ENCODE measurements around the gene OBSL1. TPM values are rescaled to one million over a fixed set of nuclear protein-coding genes. Genes with fewer than 3 reads are reported as not detected.

Gene OBSL1
- total and polyA plus RNA-seq, 9 donors, result 53.2 to 740 (median 468) TPM

DNA sequence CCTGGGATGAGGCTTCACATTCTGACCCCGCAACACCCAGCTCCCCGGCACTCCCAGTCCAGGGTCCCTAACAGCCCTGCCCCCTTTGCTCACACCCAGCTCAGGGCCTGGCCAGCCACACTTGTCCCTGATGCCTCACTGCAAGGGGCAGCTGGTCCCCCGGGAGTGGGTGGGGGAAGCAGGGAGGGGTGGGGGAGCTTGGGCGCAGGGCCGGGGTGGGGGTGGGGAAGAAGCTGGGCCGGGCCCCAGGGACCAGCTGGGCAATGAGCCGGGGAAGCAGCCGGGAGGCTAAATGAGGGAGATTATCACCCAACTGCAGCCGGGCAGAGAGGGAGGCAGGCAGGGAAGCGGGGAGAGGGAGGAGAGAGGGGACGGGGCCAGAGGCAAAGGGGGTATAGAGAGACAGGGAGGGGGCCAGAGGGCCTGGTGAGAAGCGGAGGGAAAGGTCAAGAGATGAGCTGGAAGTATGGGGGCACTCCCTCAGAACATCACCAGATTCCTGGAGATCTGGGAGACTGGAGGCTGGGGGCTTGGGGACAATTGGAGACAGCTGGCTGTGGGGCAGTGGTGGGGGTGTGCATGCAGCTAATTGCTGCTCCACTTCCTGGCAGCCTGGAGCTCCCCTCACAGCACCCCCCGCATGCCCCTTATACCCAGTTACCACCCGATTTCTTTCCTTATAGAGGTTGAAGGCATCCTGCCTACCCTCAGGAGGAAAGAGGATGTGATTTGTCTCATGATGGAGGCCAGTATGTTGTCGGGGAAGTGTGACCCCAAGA lies 59.6 kb downstream of the OBSL1 start:
- H3K27me3 ChIP-seq, result no peaks in the 10 kb centered on the region
- TF ChIP-seq POLR2A (IDR thresholded peaks at IDR 0.05) (no peak), EP300 (IDR thresholded peaks at IDR 0.05) (no peak)
- TF ChIP-seq, protein P1, sequence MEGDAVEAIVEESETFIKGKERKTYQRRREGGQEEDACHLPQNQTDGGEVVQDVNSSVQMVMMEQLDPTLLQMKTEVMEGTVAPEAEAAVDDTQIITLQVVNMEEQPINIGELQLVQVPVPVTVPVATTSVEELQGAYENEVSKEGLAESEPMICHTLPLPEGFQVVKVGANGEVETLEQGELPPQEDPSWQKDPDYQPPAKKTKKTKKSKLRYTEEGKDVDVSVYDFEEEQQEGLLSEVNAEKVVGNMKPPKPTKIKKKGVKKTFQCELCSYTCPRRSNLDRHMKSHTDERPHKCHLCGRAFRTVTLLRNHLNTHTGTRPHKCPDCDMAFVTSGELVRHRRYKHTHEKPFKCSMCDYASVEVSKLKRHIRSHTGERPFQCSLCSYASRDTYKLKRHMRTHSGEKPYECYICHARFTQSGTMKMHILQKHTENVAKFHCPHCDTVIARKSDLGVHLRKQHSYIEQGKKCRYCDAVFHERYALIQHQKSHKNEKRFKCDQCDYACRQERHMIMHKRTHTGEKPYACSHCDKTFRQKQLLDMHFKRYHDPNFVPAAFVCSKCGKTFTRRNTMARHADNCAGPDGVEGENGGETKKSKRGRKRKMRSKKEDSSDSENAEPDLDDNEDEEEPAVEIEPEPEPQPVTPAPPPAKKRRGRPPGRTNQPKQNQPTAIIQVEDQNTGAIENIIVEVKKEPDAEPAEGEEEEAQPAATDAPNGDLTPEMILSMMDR (IDR thresholded peaks at IDR 0.05), result no peak
- intact Hi-C loops (cut with DNase I), result no loop called here
- no peaks in the 10 kb centered on the region for H3K36me3 ChIP-seq
- H3K27ac ChIP-seq, result no peak overlapping the region
- no peaks in the 10 kb centered on the region for H3K9me3 ChIP-seq
- H3K4me1 ChIP-seq (ENCODE audit: insufficient read depth), result peaks cover 6% of the 10 kb centered on the region
- no peak for DNase-seq
- no peak overlapping the region for H3K4me3 ChIP-seq
- WGBS, 3 donors, result 20 to 33% (median 24%) methylated on average over 15 of the region's 15 CpGs

DNA sequence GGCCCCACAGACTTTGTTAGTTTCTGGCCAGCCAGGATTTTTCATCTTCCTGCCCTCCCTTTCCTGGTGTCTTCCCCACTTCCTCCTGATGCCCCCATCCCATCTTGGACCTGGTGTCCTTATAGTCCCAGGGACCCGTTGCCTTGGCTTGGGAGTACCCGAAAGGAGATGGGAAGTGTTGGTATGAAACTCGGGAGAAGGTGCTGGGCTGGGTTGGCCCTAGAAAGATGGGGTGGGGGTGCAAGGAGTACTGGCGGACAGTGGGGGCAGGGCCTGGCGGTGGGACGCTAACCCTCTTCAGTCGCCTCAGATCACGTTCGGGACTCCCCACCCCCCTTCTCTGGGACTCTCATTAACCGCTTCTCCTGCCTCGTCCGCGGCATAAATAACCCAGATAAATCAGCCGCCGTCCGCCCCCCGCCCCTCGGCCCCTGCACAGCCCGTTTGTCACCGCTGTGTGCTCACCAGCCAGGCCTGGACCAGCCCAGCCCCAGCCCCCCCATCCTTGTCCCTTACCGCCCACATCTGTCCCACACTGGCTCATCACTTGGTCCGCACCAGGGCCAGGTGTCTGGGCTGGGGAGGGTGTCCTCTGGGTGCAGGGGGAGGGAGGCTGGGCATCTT lies 60.7 kb downstream of the OBSL1 start:
- H3K4me1 ChIP-seq (ENCODE audit: insufficient read depth), result peaks cover 6% of the 10 kb centered on the region
- no peaks in the 10 kb centered on the region for H3K27me3 ChIP-seq
- H3K36me3 ChIP-seq, result no peaks in the 10 kb centered on the region
- intact Hi-C loops (cut with DNase I), result no loop called here
- no peaks in the 10 kb centered on the region for H3K9me3 ChIP-seq
- TF ChIP-seq EP300 (IDR thresholded peaks at IDR 0.05) (no peak), POLR2A (IDR thresholded peaks at IDR 0.05) (no peak)
- TF ChIP-seq, protein P1 (IDR thresholded peaks at IDR 0.05), result no peak
- no peak overlapping the region for H3K4me3 ChIP-seq
- DNase-seq, result peak in 1 of 5 donors; percentile 20
- WGBS, 3 donors, result 13 to 19% (median 14%) methylated on average over 22 of the region's 22 CpGs
- no peak overlapping the region for H3K27ac ChIP-seq

- Histone ChIP-seq H3K27me3 (no peaks in the 10 kb centered on the region), H3K9me3 (no peaks in the 10 kb centered on the region), H3K27ac (no peak overlapping the region), H3K4me3 (no peak overlapping the region), H3K4me1 (ENCODE audit: insufficient read depth) (peaks cover 6% of the 10 kb centered on the region), H3K36me3 (no peaks in the 10 kb centered on the region)
- 0 to 1% (median 1%) methylated on average over 26 of the region's 26 CpGs for WGBS, 3 donors
- peak; percentile 53 to 73 (median 66) for DNase-seq
- intact Hi-C loops (cut with DNase I), result no loop called here
- TF ChIP-seq, protein P1 (IDR thresholded peaks at IDR 0.05), result peak in 2 of 3 donors; percentile 64 to 68
- no peak for TF ChIP-seq POLR2A (IDR thresholded peaks at IDR 0.05)
Measured at GRCh38 chr2:219509780-219510511, 61.4 kb downstream of the OBSL1 start.

- Histone ChIP-seq H3K4me3 (no peak overlapping the region), H3K36me3 (no peaks in the 10 kb centered on the region), H3K27me3 (no peaks in the 10 kb centered on the region), H3K9me3 (no peaks in the 10 kb centered on the region), H3K4me1 (ENCODE audit: insufficient read depth) (peaks cover 6% of the 10 kb centered on the region), H3K27ac (no peak overlapping the region)
- intact Hi-C loops (cut with DNase I), result no loop called here
- no peak for TF ChIP-seq POLR2A (IDR thresholded peaks at IDR 0.05)
- TF ChIP-seq, protein P1 (IDR thresholded peaks at IDR 0.05), result no peak
- no peak for TF ChIP-seq EP300 (IDR thresholded peaks at IDR 0.05)
- DNase-seq, result peak in 1 of 5 donors; percentile 34
- WGBS, 3 donors, result 1 to 4% (median 2%) methylated on average over 14 of the region's 14 CpGs
Measured at GRCh38 chr2:219508971-219509779, 62.2 kb downstream of the OBSL1 start.

Data from ovary (tissue), 9 donors.